HUDEP-2 (cell line): Measurements from ENCODE around the gene CXXC1.
"Not testable (repeated sequence)": the region's sequence is repeated elsewhere in the genome, so short reads cannot be mapped to it uniquely, and the experiment has no call there.

ENCODE experiments used
- DNase-seq, 76 experiments: peaks; one replicate each; lab custom pipeline; 2025; ENCODE audit not compliant: unreplicated experiment in 76 of 76; lab: John Stamatoyannopoulos, UW

Gene CXXC1

GRCh38 chr18:50276452-50276851 lies 11.0 kb downstream of the CXXC1 start:
- DNase-seq: no peak

DNA sequence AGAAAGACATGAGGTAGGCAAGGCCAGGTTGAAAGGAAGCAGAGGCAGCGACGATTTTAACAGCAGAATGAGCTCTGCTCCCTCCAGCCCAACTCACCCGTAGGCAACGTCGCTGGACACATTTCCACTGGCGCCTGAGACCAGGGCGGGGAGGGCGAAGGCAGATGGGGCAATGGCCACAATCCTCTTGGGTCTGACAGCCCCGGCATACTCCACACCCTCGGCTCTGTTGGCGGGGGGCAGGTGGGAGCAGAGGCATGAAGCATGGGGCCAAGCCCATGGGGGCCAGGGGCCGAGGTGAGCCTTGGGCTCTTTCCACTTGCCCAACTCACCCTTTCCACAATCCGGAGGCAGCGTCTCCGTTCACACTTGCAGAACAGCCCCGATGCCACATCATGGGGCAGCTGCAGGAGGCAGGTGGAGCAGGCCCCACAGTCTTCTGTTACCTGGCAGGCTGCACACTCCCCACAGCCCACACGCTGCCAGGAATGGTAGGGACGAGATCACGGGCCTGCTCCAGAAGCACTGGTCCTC lies 11.9 kb downstream of the CXXC1 start:
- DNase-seq: no peak

GRCh38 chr18:50274941-50275340 lies 12.6 kb downstream of the CXXC1 start:
- DNase-seq: no peak

DNA sequence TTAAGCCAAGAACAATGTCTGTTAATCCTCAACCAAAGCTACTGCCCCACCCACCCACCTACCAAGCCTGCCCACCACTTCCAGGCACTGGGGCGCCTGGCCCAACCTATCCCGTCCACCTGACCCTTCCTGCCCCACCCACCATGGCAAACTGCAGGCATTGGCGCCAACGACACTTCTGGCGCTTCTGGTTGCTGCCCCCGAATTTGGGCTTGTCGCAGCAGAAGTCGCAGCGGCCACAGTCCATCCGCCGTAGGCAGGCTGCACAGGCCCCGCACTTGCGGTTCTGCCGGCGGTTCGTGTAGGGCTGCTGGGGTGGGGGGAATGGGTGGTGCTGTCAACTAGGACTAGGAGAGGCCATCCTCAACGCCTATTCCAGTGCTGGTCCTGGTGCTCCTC lies 13.4 kb downstream of the CXXC1 start:
- no peak for DNase-seq

DNA sequence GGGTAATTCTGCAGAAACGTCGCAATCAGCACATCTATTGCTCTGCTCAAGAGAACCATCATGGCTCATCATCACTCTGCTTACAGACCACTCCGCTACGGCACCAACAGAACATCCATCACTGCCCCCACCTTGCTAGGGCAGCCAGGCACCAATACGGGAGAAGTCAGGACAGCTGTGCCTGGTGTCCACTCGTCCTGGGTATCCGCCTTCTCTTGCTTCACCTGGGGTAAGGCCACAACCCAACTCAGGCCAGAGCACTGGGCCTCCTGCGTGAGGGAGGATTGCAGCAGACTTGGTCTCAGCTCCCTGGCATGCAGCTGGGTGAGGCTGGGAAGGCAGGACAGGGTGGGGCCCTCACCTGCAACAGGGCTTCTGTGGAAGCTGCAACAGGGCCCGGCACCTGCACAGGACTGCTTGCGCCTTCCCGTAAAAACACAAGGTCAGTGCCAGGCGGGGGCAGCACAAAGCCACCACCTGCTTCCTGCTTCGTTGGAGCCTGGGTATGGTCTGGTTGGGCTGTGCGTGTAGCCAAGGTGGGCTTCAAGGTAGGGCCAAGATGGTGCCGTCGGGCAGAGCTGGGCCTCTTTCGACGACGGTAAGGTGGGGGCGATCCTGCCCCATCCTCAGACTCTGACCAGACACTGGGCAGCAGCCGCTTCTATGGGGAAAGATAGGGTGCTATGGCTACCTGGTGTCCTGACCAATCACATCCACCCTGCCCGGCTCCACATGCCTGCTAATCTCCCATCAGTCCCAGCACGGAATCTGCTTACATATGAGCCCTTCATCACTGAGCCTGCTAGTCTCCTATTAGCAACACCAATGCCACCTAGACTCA lies 14.1 kb downstream of the CXXC1 start:
- no peak for DNase-seq

DNA sequence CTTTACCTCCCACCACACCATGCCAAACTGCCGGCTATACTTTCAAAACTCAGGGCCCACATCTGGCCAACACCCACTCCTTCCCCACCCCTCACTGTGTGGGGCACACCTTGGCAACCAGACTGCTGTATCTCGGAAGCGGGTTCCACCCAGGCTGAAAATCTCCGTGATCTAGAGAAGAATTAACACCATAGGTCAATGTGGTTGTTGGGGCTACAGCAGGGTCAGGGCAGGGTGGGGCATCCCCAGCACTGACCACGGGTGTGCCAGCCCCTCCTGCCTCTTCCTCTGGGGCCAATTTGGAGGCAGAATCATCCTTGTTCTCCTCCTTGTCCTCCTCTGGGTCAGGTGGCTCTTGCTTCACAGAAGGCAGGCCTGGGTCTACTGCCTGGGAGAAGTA lies 14.9 kb downstream of the CXXC1 start:
- no peak for DNase-seq

- DNase-seq: peak in 44 of 76 experiments; percentile 0 to 64 (median 30)
Observed at GRCh38 chr18:50268022-50268747, 19.3 kb downstream of the CXXC1 start.

- DNase-seq: peak in 74 of 76 experiments; percentile 12 to 95 (median 78)
Observed at GRCh38 chr18:50266248-50266704, 21.2 kb downstream of the CXXC1 start, which contains the start of gene CFAP53. TSS of gene CFAP53 (minus strand) at chr18:50266495. CDS start at chr18:50266404, 91 bp downstream.

GRCh38 chr18:50262977-50263376 lies 24.5 kb downstream of the CXXC1 start:
- DNase-seq: no peak

DNA sequence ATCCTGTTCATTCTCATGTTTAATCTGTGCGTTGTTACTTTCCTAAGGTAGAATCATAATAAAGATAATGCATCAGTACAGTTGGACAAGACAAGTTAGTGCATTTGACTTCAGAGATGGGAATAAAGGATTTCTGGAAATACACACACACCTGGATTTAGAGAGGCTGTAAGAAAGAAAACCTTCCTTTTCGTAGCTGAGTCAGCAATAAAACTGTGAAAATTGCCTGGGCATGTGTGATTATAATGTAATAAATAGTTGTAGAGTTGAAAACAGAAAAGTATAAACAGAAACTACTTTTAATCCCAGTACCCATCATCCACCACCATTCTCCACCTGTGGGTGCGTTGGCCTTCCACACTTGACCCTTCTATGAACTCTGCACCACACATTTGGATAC lies 36.6 kb downstream of the CXXC1 start:
- no peak for DNase-seq

GRCh38 chr18:50249576-50249975 lies 37.9 kb downstream of the CXXC1 start:
- DNase-seq: no peak

DNA sequence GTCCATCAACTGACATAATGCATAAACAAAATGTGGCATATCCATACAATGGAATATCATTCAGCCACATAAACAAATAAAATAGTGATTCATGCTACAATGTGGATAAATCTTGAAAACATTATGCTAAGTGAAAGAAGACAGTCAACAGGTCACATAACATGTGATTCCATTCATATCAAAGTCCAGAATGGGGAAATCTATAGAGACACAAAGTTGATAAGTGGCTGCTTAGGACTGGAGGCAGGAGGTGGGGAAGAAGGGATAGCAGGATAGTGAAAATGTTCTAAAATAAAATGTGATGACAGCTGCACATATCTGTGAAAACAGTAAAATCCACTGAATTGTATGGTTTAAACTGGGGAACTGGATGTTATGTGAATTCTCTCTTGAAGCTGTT lies 39.9 kb downstream of the CXXC1 start:
- DNase-seq: no peak

DNA sequence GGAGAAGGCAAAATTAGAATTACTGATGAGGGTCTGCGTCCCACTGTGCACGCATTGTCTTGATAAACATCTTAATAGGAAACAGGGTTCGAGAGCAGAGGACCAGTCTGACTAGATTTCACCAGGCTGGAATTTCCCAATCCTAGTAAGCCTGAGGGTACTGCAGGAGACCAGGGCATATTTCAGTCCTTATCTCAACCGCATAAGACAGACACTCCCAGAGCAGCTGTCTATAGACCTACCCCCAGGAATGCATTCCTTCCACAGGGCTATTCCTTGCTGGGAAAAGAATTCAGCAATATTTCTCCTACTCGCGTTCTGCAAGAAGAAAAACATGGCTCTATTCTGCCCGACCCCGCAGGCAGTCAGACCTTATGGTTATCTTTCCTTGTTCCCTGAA lies 45.7 kb downstream of the CXXC1 start:
- DNase-seq: not testable (repeated sequence)

- no peak for DNase-seq
Observed at GRCh38 chr18:50240080-50240563, 47.4 kb downstream of the CXXC1 start.

- no peak for DNase-seq
Observed at GRCh38 chr18:50232419-50232818, 55.1 kb downstream of the CXXC1 start.
